Stimulated activated CD4-positive, alpha-beta T cell treated with anti-CD3 and anti-CD28 coated beads, Interleukin-1b, Interleukin-23, amount 100 ng/mL, for 1 hour (primary cell): Measurements from ENCODE around the gene TMEM109.

ENCODE experiments used
- DNase-seq, 2 donors: peaks; one replicate each; pipeline ENCODE4 v3.0.0-alpha.2; 2020; ENCODE audit warnings: low read depth in 2 of 2

TMEM109 gene

DNA sequence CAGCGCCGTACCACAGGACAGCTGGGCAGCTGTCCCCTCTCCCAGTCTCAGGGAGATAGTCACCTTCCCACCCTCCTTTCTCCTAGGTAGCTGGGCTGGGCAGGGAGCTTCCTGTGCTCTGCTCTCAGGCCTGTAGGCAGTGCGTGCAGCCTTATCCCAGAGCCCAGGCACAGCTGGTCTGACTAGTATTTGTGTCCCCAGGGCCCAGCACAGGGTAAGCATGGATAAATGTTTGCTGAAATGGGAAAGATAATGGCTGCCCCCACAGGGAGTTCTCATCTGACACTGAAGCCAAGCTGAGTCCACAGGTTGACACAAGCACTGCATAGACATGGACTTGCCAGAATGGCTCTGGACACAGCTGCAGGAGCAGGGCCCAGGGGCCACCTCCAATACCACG, 28.3 kb downstream of the TMEM109 start:
- DNase-seq: no peak

DNA sequence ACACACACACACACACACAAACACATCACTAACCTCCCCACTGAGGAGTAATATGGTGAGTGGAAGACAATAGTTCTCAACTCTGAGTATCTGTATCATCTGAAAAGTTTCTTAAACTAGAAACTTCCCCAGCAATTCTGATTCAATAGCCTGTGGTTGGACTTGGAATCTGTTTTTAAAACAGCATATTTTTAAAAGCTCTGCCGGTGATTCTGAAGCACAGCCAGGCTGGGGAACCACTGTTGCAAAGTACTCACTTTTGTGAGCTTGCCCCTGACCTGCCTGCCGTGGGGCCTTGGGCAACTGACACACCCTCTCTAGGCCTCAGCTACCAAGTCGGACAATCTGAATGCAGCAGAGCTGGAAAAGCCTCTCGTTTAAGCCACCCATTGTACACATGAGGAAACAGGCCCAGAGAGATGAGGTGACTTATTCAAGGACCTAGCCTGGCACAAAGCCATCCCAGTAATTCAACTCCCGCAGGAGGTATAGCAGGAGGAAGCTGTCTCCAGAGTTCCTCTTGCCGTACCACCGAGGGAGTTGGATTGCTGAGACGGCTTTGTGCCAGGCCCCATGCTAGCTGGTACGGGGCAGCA, 29.1 kb downstream of the TMEM109 start:
- no peak for DNase-seq

DNA sequence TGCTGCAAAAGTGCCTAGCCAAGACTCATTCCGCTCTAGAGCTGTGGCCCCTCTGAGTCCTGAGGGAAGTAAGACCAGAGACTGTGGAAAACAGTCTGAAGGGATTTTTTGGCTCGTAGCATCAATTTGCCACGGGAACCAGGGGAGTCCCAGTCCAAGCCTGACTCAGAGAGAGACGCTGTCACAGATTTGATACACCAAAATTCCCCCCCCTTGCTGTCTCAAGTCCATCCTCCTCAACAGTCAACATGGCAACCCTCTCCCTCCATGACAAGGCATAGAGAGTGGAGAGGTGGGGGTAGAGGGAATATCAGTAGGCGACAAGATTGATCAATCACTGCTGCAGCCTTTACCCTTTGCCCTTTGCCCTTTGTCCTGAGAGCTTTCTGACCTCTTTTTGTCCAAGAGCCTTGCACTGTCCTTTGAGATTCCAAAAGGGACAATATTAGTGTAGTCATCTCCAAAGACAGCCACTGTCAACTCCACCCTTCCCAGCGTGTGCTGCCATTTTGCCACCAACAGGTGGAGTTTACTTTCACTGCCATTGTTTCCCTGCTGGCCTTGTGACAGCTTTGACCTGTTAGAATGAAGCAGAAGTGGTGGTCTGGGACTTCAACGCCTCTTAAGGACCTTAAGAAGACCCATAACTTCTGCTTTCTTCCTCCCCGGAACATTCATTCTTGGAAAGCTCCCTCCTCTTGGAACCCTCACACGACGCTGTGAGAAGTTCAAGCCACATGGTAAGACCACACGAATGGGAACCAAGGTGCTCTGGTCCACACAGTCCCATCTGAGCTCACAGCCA, 30.7 kb downstream of the TMEM109 start:
- no peak for DNase-seq

DNA sequence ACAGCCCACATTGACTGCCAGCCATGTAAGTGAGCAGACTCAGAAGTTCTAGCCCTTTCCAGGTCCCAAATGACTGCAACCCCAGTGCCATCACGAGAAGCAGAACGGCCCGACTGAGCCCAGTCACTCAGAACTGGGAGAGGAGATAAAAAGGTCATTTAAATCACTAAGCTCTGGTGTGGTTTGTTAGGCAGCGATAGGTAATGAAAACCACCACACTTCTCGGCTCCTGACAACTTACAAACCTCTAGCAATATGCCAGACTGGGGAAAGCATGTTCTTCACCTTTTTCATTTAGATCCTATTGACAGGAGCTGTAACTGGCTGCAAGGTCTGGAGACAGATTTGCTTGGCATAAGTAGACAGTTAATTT, 31.3 kb downstream of the TMEM109 start:
- no peak for DNase-seq

DNA sequence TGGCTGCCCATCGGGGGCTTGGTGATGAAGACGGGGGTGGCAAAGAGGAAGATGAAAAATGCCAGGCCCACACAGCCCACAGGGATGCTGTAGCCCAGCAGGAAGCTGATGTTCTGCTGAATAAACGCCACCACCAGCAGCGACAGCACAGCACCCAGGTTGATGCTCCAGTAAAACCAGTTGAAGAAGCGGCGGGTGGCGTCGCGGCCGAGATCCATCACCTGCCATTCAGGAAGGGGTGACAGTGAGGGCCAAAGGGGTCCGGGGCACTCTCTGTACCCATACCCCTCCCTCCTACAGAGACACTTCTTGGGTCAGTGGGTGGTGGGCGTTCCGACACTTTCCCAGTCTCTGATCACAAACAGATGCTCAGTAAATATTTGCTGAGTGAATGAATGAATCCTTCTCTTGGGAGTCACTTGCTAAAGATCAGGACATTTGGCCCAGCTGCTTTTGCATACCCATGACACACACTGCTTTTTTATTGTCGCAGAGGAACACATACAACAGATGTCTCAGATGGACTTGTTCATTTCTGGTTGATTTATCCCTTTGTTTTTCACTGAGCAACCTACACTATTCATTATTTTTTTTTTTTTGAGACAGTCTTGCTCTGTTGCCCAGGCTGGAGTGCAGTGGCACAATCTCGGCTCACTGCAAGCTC, 32.8 kb downstream of the TMEM109 start:
- no peak for DNase-seq

DNA sequence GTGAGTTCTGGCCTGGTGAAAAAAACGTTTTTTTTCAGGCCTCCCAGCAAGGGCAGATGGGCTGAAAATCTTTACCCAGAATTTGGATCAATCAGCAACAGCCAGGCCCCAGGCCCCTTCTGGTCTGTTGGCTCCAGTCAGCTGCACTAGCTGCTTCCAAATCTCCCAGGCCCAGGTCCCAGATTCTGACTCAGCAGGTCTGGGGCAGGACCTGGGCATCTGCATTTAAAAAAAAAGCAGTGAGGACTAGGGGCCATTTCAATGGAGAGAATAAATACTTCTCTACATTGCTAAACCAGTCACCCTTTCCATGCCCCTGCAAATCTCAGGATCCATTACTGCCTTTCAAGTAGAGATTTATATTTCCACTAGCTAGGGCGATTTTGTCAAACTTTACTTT, 33.7 kb downstream of the TMEM109 start:
- DNase-seq: no peak

DNA sequence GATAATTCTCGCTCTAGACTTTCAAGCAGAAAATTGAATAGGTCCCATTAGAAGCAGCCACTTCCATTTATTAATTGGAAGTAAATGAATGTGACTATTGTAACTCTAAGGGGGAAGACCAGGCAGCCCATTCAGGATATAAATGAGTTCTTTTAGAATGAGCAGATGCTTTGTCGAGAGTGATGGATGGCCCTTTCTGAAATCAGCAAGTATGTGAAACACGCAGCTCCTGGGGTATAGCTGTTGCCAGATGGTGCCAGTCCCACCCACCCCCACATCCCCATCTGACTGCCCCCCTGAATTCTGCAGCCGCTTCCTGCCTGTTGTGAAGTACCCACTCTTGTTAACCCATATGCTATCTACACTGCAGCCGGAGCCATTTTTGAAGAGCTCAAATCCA, 34.3 kb downstream of the TMEM109 start:
- DNase-seq: no peak

DNA sequence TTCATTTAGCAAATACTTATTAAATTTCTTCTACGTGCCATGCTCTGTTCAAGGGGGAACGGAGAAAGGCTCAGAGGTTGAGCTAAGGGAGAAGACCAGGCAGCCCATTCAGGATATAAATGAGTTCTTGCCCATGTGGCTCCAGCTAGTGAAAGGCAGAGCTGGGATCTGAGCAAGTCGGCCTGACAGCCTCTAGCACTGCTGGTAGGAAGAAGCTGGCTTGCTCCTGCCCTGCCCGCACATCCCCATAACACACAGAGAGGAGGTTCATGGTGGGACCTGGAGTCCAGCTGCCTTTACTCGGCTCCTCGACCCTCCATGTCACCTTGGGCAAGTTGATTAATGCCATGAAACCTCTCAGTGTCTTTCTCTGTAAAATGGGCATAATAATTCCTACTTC, 36.1 kb downstream of the TMEM109 start:
- DNase-seq: no peak

DNA sequence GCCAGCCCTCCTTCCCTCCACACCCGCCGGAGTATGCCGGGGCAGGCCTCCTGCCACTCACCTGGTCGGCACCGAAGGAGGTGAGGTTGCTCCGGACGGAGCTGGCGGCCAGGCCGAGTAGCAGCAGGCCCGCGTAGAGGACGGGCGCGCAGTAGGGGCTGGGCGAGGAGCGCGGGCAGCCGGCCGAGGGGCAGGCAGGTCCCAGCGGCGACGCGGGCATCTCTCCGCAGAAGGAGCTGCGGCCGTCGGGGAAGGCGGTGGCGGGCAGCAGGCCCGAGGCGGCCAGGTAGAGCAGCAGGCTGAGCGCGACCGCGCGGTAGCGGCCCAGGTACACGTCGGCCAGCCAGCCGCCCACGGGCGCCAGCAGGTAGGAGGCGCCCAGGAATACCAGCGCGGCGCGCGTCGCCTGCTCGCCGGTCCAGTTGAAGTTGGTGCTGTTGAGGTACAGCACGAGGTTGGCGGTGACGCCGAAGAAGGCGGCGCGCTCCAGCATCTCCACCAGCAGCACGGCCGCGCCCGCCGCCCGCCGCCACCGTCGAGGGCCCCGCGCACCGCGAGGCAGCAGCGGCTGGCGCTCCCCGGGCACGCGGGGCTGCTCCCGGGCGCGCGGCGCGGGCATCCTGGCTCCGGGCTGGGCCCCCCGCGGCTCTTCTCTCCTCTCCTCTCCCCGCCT, 37.1 kb downstream of the TMEM109 start:
- no peak for DNase-seq

DNA sequence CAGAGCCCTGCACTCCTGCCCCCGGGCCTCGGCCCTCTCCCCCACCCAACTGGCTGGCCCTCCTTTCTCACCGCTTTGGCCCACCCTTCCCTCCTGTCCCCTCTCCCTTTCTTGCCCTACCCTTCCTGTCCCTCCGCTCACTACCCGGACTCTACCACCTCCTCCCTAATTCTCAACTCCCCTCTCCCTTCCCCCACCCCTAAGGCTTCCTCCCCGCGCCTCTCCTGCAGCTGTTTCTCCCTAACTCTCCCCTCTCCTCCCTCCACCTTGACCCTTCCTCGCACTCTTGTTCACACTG, 37.6 kb downstream of the TMEM109 start:
- no peak for DNase-seq

DNA sequence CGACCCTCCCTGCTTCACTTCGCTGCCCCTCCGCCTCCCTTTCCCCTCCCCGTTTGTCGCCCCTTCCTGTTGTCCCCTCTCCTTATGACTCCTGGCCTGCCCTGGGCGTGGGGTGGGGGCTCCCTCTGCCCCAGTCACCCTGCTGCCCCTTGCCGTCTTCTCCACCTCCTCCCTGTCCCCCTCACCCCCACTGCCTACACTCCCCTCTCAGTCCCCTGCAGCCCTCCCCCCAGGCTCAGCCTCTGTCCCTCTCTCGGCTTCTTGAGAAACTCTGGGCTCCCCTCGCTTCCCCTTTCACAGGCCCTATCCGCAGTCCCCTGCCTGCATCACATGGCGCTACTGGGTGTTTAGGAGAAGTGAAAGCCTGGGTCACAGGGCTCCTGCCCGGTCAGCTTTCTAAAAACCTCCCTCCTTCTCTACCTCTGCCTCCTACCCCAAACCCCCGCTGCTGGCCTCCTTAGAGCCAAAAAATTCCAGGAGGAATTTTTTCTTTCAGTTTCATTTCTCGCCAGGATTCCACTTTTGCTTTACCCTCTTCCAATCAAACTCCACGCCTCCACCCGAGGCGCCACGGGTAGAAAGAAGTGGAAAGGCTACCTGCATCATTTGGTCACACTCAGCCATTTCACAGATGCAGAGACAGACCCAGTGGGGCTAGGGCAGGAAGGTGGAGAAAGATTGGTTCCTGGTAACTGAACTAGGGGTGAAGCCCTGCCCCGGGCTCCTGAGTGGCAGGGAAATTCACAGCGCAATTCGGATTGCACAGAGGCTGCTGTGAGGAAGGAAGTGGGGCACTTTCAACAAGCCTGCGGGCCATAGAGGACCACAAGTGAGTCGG, 38.2 kb downstream of the TMEM109 start, which contains the start of gene SLC15A3:
Gene SLC15A3, minus strand, starts transcription at position 273 of the 838 bp plus-strand sequence. CDS start 625 bp downstream, outside the sequence.
- no peak for DNase-seq

DNA sequence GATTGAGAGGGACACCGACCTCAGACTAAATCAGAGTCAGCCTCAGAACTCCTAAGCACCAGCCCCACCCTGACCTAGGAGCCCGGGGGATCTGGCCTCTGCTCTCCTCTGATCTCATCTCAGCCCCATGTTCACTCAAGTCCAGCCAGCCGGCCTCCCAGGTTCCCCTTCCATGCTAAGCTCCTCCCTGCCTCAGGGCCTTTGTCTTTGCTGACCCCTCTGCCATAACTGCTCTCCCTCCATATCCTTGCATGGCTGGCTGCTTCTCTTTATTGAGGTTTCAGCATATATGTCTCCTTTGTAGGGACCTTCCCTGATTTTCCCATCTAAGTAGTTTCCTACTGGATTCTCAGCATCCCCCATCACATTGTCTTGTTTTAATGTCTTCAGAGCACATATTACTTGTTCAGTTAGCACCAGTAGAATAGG, 38.8 kb downstream of the TMEM109 start:
- no peak for DNase-seq

DNA sequence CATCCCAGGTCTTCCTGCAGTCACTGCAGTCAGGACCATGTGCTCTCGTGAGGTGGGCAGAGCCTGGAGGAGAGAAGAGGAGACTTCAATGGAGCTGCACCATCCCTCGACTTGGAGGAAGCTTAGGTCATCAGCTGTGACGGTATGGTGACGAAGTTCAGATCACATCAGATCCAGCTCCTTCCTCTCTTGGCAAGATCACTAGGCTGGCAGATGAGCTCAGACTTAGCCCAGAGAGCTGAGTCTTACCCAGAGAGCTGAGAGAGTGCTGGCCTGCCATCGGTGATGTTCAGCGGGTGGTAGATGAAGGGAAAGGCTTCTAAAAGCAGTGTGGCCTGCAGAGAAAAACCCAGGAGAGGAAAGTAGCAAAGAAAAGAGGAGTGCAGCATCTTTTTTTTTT, 39.8 kb downstream of the TMEM109 start:
- DNase-seq: no peak

DNA sequence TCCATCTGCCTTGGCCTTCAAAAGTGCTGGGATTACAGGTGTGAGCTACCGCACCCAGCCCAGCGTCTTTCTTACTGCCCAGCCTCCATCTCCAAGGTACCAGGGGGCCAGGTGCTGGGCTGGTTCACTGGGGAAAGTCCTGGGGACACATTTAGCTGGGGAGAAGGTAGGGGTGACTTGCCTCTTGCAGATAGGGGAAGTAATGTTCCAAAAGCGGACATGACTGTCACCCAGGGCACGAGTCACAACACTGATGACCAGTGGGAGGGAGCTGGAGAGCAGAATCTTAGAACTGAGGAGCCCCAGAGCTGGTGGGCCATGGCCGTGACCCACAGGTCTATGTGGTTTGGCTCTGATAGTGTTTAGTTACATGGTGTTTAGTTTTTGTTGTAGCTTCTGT, 40.5 kb downstream of the TMEM109 start:
- DNase-seq: no peak

DNA sequence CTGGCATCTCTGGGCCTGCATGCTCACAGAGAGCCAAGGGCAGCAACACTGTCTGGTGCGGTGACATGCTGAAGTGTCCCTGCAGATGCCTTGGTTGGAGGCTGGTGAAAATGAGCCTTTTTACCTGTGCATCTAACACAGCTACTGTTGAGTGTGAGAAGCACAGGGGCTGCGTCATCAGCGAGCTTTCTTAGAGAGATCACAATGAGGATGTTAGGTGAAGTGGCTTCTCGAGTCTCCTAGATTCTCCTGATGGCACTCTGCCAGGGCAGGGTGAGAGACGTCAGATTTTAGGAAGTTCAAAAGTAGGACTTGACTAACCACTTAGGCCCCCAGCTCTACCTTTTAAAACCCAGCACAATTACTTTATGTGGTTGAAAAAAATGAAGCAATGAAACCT, 41.6 kb downstream of the TMEM109 start:
- DNase-seq: no peak

DNA sequence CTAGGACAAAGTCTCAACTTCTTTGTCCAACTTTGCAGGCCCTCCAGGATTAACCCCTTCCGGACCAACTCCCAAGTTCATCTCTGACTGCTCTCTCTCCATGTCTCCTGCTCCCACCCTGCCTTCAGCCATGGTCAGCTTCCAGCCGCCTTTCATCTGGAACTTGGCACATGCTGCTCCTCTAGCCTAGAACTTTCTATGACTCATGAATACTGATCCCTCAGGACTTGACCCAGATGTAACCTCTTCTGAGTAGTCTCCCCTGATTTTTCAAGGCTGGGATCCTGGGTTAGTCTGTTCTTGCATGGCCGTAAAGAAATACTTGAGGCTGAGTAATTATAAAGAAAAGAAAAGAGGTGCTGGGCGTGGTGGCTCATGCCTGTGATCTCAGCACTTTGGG, 43.2 kb downstream of the TMEM109 start:
- no peak for DNase-seq

DNA sequence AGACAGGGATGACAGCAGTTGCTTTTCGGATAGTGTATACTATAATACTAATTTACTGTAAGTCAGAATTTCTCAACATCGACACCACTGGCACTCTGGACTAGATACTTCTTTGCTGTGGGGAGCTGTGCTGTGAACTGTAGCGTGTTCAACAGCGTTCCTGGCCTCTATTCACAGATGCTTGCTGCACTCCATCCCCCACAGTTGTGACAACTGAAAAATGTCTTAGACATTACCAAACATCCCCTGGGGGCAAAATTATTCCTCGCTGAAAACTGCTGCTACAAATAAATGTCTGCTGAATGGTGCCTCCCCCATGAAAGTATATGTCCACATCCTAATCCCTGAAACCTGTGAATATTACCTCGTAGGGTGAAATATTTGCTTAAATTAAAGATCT, 45.5 kb downstream of the TMEM109 start:
- no peak for DNase-seq

DNA sequence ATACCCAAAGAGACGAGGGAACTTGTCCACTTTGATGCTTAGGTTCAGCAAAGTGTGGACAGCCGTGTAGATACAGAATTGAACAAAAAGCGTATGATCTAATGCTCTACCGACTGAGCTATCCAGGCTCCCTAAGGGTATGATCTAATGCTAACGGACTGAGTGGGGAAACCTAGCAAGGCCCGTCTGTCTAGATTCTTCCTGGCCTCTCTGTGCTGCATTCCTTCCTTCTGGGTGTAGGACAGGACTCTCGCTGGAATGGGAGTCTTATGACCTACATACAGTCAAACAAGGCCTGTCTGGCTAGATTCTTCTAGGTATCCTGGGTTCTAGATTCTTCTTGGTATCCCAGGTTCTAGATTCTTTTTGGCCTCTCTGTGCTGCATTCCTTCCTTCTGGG, 46.4 kb downstream of the TMEM109 start:
- DNase-seq: no peak

DNA sequence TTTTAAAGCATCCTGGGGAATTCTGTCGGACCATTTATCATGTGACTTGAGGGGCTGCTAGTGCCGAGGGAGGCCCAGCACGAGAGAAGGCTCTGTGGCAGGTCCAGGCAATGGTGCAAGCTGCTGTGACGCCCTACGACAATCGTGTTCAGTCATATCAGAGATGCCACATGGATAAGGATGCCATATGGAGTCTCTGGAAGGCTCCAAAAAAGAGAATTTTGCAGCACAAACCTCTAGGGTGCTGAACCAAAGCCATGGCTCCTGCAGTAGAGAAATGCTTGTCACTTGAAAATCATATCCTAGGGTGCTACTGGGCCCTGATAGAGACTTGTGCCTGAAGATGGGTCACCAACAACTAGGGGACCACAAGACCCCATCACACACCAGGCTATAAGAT, 50.8 kb downstream of the TMEM109 start:
- DNase-seq: no peak

DNA sequence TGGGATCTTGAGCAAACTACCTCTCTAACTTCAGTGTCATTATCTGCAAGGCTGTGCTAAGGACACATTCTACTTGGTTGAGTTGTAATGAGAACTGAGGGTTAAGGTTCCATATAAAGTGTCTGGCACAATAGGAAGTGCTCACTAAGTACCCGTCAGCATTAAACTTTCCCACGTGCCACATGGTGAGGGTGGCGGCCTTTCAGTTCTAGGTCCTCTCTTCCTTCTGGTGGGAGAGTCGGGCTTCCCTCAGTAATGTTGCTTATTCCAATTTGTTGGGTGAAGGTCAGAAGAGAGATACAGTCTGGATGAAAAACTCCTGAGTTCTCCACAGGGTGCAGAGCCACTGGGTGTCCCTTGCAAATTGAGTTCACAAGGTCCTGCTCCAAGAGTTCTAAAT, 52.9 kb downstream of the TMEM109 start:
- DNase-seq: no peak

DNA sequence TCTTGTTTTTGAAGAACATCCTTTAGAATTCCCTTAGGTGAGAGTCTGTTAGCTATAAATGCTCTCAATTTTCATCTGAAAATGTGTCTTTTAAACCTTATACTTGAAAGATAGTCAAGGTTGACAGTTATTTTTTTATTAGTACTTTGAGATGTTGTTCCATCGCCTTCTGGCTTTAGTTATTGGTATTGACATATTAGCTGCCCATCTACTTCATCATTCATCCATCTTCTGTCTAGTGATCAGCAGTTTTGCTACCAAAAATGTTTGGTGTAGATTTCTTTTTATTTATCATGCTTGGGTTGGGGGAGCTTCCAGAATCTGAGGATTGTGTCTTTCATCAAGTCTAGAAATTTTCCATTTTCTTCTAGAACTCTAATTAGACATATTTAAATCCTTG, 54.3 kb downstream of the TMEM109 start:
- DNase-seq: no peak

DNA sequence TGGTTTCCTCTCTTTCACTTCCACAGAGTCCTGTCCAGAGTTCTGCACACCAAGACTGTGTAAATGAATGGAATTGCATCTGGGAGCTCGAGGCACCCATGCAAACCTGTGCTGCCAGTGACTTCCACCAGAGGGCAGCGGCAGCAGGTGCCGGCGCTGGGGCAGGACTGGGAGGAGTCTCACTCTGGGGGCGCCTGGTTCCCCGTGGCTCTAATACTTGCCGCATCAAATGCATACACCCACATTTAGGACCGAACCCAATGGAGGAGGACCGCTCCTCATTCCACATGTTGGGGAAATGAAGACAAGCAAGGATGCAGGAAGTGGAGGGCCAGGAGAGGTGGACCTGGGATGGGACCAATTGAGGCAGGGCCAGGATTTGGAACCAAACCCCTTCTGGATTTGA, 56.4 kb downstream of the TMEM109 start:
- peak; percentile 54 to 72 for DNase-seq
